NCI-H146 treated with DMSO at 0.1 percent for 48 hours (cell line): ENCODE data around the gene TBKBP1.
"Not testable (repeated sequence)": the region's sequence is repeated elsewhere in the genome, so short reads cannot be mapped to it uniquely, and the experiment has no call there.

ENCODE experiments used
- DNase-seq: peaks from one replicate; lab custom pipeline; 2025; ENCODE audit not compliant: unreplicated experiment; lab: John Stamatoyannopoulos, UW

TBKBP1 gene

GRCh38 chr17:47678196-47678595 is 15.8 kb upstream of the TBKBP1 start:
- DNase-seq = no peak

DNA sequence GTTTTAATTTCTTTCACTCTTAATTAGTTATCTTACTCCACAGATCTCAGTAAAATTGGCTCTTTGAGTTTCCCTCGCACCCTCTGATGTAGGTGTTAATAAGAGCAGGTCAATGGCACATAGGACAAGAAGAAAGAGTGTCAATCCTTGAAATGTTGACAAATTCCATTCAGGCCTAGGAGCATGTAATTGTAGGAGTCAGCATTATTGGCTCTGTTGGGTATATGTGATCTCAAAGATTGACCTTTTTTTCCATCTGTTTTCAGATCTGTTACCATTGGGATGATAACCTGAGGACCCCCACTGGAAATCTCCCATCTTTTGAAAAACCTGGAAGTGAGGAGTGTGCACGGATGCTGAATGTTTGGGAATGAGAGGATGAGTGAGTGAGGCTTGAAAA is 11.8 kb upstream of the TBKBP1 start:
- no peak for DNase-seq

DNA sequence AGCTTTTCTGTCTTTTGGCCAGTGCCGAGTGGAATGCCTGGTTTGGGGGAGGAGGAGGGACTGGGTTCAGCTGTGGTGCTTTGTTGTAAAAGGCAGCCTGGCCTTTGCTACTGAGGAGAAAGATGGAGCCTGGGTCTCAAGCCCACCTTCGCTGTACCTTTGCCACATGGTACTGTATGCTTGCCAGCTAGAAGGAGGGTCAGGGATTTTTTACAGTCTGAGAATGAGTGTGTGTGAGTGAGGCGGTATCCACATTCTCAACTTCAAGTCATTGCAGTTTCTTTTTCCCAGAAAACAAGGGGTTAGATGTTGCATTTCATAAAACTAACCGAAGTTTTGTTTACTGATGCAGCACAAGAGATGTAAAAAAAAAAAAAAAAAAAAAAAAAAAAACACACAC is 11.2 kb upstream of the TBKBP1 start:
- DNase-seq = not testable (repeated sequence)

GRCh38 chr17:47684025-47684424 is 9.9 kb upstream of the TBKBP1 start:
- no peak for DNase-seq

DNA sequence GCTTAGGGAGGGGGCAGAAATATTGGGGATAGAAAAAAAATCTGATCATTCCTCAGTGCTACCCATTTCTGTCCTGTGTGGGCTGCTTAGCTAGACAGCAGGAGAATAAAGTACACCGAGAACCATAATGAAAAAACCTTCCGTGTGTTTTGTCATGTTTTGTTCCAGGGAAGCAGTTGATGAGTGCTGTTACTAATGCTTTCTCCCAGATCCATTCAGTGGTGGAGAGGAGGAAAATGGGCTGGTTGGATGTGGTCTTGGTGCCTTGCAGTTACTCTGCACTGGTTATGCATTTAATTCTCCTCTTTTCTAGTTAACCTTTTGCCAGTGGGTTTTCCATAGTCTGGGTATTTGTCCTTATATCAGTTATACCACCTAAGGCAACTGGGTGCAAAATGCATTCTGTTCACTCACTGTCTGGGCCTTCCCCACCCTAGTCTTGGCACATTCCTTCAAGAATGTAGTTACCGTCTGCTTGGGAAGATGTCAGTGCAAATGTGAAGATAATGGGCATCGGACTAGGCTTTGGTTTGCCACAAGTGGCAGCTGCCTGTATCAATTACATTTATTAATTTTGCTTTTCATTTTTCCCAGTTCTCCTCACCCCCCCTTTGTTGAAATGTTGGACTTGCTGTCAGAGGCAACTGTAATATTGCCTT is 9.3 kb upstream of the TBKBP1 start:
- DNase-seq = no peak

- DNase-seq = no peak
Observed at GRCh38 chr17:47685556-47686275, 8.2 kb upstream of the TBKBP1 start.

DNA sequence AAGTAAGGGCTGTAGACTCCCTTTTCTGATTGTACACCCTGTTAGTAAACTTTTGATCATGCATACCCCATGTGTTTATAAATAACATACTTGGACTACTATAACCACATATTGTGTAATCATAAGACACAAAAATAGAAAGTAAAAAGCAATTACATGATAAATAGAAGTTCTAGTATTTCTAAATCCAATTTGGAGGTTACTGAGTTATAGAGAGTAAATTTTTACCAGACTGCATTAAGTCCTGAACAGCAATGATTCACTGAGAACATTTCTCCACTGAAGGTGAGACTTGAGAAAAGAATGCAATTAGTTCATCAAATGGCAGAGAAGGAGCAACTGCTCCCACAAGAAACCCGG is 7.7 kb upstream of the TBKBP1 start:
- no peak for DNase-seq

- DNase-seq = no peak
Observed at GRCh38 chr17:47686664-47687327, 7.2 kb upstream of the TBKBP1 start.

GRCh38 chr17:47687328-47687690 is 6.7 kb upstream of the TBKBP1 start:
- no peak for DNase-seq

GRCh38 chr17:47687748-47688147 is 6.2 kb upstream of the TBKBP1 start:
- no peak for DNase-seq

DNA sequence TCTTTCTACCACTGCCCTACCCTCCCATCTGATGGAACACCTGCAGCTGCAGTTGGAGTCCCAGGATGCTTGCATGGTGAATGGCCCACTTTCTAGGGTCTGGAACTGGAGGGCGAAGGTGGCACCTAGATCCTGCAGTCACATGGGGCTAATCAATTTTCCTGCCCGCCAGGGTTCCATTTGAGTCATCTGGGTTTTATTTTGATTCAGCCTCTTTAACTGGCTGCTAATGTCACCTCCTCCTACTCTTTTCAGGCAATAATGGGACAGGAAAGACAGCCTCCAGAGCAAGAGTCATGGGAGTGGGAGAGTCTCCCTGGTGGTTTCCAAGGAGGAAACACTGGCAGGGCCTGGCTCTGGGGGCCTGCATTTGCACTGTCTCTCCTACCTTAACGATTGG is 3.8 kb upstream of the TBKBP1 start:
- DNase-seq = no peak

- no peak for DNase-seq
Observed at GRCh38 chr17:47692137-47692894, 1.6 kb upstream of the TBKBP1 start.

- peak; percentile 16 for DNase-seq
Observed at GRCh38 chr17:47692895-47693730, 848 bp upstream of the TBKBP1 start.

DNA sequence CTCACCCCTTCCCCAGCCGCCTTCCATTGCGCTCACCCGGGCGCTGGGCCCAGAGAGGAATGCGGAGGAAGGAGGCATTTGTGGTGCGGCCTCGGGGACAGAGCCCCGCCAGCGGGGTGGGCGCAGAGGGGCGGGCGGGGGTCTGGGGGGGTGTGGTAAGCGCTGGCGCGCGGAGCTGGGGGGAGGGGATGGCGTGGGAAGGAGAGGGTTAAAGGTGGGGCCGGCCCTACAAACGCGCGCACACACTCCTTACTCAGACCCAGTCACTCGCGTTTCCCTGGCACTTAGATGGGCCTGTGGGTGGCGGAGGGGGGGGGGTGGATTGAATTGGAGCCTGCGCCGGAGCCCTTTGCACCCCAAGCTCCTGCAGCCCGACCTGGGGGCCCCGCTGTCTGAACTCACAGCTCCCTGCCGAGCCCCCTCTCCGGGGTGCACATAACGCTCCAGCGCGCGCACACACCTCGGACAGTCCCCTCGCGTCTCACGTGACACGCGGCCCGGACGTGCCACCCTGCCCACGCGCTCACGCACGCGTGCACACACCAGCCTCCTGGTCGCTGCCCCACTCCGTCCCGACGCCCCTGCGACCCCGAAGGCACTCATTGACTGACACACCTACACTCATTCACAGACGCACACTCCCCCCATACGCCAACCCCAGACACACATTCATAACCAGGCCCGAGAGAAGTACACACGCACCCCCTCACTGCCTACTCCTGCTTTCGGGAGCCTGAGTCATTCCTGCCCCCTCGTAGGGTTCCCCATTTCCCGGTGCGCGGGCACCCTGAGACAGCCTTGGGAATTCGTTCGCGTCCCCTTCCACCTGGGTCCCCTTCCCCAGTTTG is 844 bp downstream of the TBKBP1 start:
- DNase-seq = no peak

DNA sequence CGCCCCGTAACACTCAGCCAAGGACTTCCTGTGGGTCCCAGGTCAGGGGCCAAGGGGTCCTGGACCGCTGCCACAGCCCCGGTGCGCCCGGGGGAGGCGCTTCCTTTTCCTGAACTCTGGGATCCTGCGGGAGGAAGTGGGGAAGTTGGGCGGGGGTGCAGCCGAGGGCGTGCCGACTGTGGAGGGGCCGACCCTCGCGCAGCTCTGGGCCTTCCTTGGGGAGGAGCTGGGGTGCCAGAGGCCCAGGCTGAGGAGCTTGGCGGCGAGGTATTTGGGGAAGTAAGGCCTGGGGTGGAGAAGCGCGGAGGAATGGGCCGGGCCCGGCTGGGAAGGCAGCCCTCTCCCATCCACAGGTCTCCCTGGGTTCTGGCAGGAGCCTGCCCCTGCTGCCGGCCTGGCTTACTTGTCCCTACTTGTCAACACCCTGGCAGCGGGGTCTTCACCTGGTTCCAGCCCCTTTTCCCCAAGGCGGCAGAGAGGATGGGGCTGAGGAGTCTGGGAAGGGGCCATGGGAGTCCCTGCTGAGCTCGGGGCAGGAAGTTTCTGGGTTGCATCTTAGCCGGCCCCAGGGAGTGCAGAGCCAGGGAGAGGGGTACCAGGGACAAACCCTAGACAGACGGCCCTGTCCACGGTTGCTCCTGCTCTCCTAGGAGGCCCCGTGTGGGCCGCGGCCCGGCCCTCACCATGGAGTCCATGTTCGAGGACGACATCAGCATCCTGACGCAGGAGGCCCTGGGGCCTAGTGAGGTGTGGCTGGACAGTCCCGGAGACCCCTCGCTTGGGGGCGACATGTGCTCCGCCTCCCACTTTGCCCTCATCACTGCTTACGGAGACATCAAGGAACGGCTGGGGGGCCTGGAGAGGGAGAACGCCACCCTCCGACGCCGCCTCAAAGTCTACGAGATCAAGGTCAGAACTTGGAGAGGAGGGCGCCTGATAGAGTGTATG is 1.7 kb downstream of the TBKBP1 start:
- no peak for DNase-seq

DNA sequence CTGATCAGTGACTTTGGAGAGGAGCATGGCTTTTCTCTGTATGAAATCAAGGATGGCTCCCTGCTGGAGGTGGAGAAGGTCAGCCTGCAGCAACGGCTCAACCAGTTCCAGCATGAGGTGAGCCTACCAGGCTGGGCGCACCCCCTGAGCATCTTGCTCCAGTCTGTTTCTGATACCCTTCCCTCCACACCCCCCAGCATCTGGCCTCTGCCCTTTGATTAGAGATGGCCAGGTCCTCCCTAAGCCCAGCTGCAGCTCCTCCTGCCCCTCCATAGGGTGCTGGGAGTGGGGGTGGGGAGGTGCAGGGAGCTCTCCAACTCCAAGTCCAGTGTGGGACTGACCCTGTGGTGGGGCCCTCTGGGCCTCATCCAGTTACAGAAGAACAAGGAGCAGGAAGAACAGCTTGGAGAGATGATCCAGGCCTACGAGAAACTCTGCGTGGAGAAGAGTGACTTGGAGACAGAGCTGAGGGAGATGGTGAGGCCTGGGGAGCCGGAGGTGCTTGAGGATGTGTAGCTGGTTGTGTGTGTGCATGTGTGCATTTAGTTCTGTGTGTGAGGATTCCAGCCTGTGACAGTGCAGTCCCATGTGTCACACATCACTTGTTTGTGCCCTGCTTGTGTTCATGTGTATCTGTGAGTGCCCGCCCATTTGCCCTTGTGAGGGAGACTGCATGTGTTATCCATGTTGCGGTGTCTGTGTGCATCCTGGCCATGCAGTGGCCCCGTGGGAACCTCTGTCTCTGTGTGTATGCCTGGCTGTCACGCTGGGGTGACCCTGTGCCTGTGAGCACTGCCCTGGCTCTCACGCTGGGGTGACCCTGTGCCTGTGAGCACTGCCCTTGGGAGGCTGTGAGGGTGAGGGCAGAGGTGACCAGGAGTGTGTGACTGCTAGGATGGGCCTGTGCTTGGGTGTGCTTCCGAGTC is 3.0 kb downstream of the TBKBP1 start:
- DNase-seq = no peak

- no peak for DNase-seq
Observed at GRCh38 chr17:47697906-47698711, 4.1 kb downstream of the TBKBP1 start.
